K562 (cell line): ENCODE results near the gene NFKB2. TPM values are rescaled to one million over a fixed set of nuclear protein-coding genes. Genes with fewer than 3 reads are reported as not detected.

Experiments
- ARHGAP35 ChIP-seq: fragments of 450-650 bp; IDR thresholded peaks from 2 replicates; pipeline ENCODE4 v1.6.1; 2018; ENCODE audit not compliant: partially characterized antibody
- ARNT ChIP-seq, 2 experiments: fragments of 450-650 bp; IDR thresholded peaks; 2 replicates each; pipeline ENCODE4 v1.6.1; 2016; ENCODE audit warnings: mild to moderate bottlenecking in 1 of 2
- CREM ChIP-seq: IDR thresholded peaks from 2 replicates; pipeline ENCODE4 v1.6.1; 2014; ENCODE audit warnings: antibody characterized with exemption, low read depth
- EGR1 ChIP-seq: fragments of 450-650 bp; conservative IDR thresholded peaks from 2 replicates; pipeline ENCODE4 v1.6.1; 2017; ENCODE audit warnings: mild to moderate bottlenecking
- ESRRA ChIP-seq: fragments of 450-650 bp; IDR thresholded peaks from 2 replicates; pipeline ENCODE4 v1.6.1; 2014; ENCODE audit warnings: low read depth, mild to moderate bottlenecking, moderate library complexity, borderline replicate concordance
- HCFC1 ChIP-seq: IDR thresholded peaks from 2 replicates; pipeline ENCODE4 v1.6.1; 2012; ENCODE audit warnings: low read depth, low read length, improper control_type of control experiment
- JUN ChIP-seq, 2 experiments: sonication (generic) in 1 of 2; formaldehyde crosslinking in 1 of 2; IDR thresholded peaks; 2 replicates each; pipeline versions ENCODE4 v1.6.1 to v1.8.0; 2012 to 2022; ENCODE audit warnings: borderline replicate concordance in 2 of 2, mild to moderate bottlenecking in 2 of 2, improper control_type of control experiment in 1 of 2, low read depth in 1 of 2, low read length in 1 of 2, missing genetic modification reagents in 1 of 2
- KDM2B ChIP-seq: fragments of 250-450 bp; sonication (Bioruptor Pico); IDR thresholded peaks from 2 replicates; pipeline ENCODE4 v1.8.0; 2021; ENCODE audit warnings: mild to moderate bottlenecking, moderate library complexity
- MTA1 ChIP-seq: fragments of 450-650 bp; IDR thresholded peaks from 2 replicates; pipeline ENCODE4 v1.6.1; 2017; ENCODE audit warnings: borderline replicate concordance
- MXI1 ChIP-seq: IDR thresholded peaks from 2 replicates; pipeline ENCODE4 v1.6.1; 2011; ENCODE audit warnings: low read depth, mild to moderate bottlenecking, improper control_type of control experiment, low read length
- PML ChIP-seq: IDR thresholded peaks from 2 replicates; pipeline ENCODE4 v1.6.1; 2012; ENCODE audit warnings: low read length, inconsistent platforms
- RNF2 ChIP-seq: sonication (generic); IDR thresholded peaks from 2 replicates; pipeline ENCODE4 v1.6.1; 2016
- SIX5 ChIP-seq, 2 experiments: IDR thresholded peaks; 2 replicates each; pipeline ENCODE4 v1.6.1; 2011; ENCODE audit warnings: low read length in 2 of 2, borderline replicate concordance in 1 of 2, low read depth in 1 of 2, mild to moderate bottlenecking in 1 of 2, moderate library complexity in 1 of 2; ENCODE audit not compliant: insufficient read depth in 1 of 2
- TBL1XR1 ChIP-seq, 2 experiments: IDR thresholded peaks; 2 replicates each; pipeline ENCODE4 v1.6.1; 2012; ENCODE audit warnings: improper control_type of control experiment in 2 of 2, low read length in 2 of 2, mild to moderate bottlenecking in 1 of 2
- TBP ChIP-seq: optimal IDR thresholded peaks from 2 replicates; pipeline ENCODE3; 2011; ENCODE audit warnings: low read depth, low read length, improper control_type of control experiment
- TOE1 ChIP-seq, 2 experiments: fragments of 450-650 bp in 1 of 2; sonication (generic) in 1 of 2; formaldehyde crosslinking in 1 of 2; IDR thresholded peaks; 2 replicates each; pipeline versions ENCODE4 v1.7.1 to v1.8.0; 2016 to 2022; ENCODE audit warnings: borderline replicate concordance in 2 of 2, mild to moderate bottlenecking in 2 of 2, antibody characterized with exemption in 1 of 2, inconsistent platforms in 1 of 2, low read depth in 1 of 2, missing genetic modification reagents in 1 of 2, moderate library complexity in 1 of 2
- TRIM24 ChIP-seq, 2 experiments: fragments of 450-650 bp; IDR thresholded peaks; 2 replicates each; pipeline ENCODE4 v1.6.1; 2016
- U2AF1 ChIP-seq: fragments of 200-400 bp; formaldehyde crosslinking; optimal IDR thresholded peaks from 2 replicates; pipeline ENCODE3; 2017; ENCODE audit warnings: mild to moderate bottlenecking, low read depth, low read length, moderate library complexity
- ZNF79 ChIP-seq: fragments of 250-450 bp; sonication (Bioruptor Pico); IDR thresholded peaks from 2 replicates; pipeline ENCODE4 v1.4.0; 2020; ENCODE audit warnings: low read depth, mild to moderate bottlenecking, moderate library complexity
- polyA plus RNA-seq, 8 experiments: library from polyadenylated mRNA; depleted of rRNA in 4 of 8; stranded (reverse) in 5 of 8; unstranded in 3 of 8; fragments of >200 nt; fragmentation: Nextera tagmentation in 2 of 8; fragmentation: Illumina TruSeq in 1 of 8; extraction: Ambion mirVana in 2 of 8; extraction: Trizol in 1 of 8; gene quantifications; 2 replicates each; pipeline versions ENCODE4 v1.2.1 to v1.2.3, GENCODE V29; 2011 to 2014; ENCODE audit warnings: inconsistent platforms in 1 of 8, missing spikeins in 1 of 8
- total RNA-seq, 7 experiments: library from RNA; depleted of rRNA in 6 of 7; stranded (reverse); fragments of >200 nt in 6 of 7; fragmentation: Illumina TruSeq in 2 of 7; extraction: Trizol in 2 of 7; gene quantifications; 2 replicates each; pipeline versions ENCODE4 v1.2.1 to v1.2.3, GENCODE V29; 2011 to 2021; ENCODE audit warnings: low replicate concordance in 1 of 7

NFKB2 gene
- total and polyA plus RNA-seq, 9 of the 15 experiments (the other 6 are each of a cell fraction or from before 2014, with no cell fraction given): 0.07 to 20.3 (median 7.9) TPM

GRCh38 chr10:102432162-102432950 is 36.9 kb downstream of the NFKB2 start, which contains the start of gene CUEDC2 (continued):
- TF ChIP-seq SIX5 (IDR thresholded peaks at IDR 0.05; ENCODE audit: borderline replicate concordance in 1 of 2, insufficient read depth in 1 of 2, low read depth in 1 of 2, low read length in 2 of 2): peak; percentile 55 to 60; a peak in 3 of 4 replicates
- no peak; the same call in 1 of the 2 replicates for TF ChIP-seq MTA1
- TF ChIP-seq CREM: peak; percentile 85
- TF ChIP-seq ZNF79: no peak
- TF ChIP-seq PML: 0 out of 2 replicates have a peak, but pooled peaks have one; percentile 27
- no peak for TF ChIP-seq ARHGAP35
- TF ChIP-seq KDM2B (CRISPR knock-in tag): no peak
- peak; percentile 22; the same call in 1 of the 2 replicates for TF ChIP-seq RNF2
- TF ChIP-seq JUN (IDR thresholded peaks at IDR 0.05; ENCODE audit: borderline replicate concordance, low read depth, low read length): peak; percentile 55; the same call in 1 of the 2 replicates
- TF ChIP-seq JUN (CRISPR knock-in tag; IDR thresholded peaks at IDR 0.05; ENCODE audit: borderline replicate concordance): no peak
- TF ChIP-seq TOE1 (IDR thresholded peaks at IDR 0.05; ENCODE audit: borderline replicate concordance): peak; percentile 73; the same call in 1 of the 2 replicates
- TF ChIP-seq TOE1 (CRISPR knock-in tag; IDR thresholded peaks at IDR 0.05; ENCODE audit: borderline replicate concordance, low read depth): no peak
- TF ChIP-seq HCFC1: peak; percentile 93
- TF ChIP-seq U2AF1: peak; percentile 36
- peak in 1 of 2 experiments; percentile 54; a peak in 1 of 4 replicates for TF ChIP-seq TBL1XR1 (IDR thresholded peaks at IDR 0.05; ENCODE audit: low read length in 2 of 2)
- TF ChIP-seq ESRRA: peak; percentile 60; the same call in 1 of the 2 replicates
- TF ChIP-seq MXI1: peak; percentile 40; the same call in 1 of the 2 replicates
- TF ChIP-seq TBP: peak; percentile 55
- TF ChIP-seq TRIM24 (IDR thresholded peaks at IDR 0.05): no peak
- TF ChIP-seq EGR1: peak; percentile 59; the same call in 1 of the 2 replicates
- TF ChIP-seq ARNT (IDR thresholded peaks at IDR 0.05): no peak
